Endothelial cell of hepatic sinusoid (primary cell): ENCODE results near the gene GPR65.
"Not testable (repeated sequence)": the region's sequence is repeated elsewhere in the genome, so short reads cannot be mapped to it uniquely, and the experiment has no call there.

ENCODE experiments used
- in situ Hi-C: cut with HindIII; loops from 2 replicates; pipeline ENCODE4 v1.10.0; 2017; ENCODE audit warnings: low sequenced_read_pairs

Gene GPR65

DNA sequence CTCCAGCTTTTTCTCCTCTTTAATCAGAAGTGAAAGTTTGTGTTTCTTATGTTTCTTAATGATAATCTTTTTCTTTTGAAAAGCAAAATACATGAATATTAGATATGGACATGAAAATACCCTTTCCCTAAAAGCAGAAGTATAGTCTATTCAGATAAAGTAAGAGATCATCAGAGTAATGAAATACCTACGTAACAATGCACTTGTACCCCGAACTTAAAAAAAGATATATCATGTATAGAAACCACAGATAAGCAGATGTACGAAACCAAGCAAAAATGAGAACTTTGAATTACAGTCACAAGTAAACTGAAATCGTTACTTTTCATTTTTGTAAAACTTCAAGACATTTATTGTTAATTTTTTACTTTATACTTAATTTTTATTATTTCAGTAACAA lies 1.5 kb upstream of the GPR65 start:
- in situ Hi-C loops: no loop called here

DNA sequence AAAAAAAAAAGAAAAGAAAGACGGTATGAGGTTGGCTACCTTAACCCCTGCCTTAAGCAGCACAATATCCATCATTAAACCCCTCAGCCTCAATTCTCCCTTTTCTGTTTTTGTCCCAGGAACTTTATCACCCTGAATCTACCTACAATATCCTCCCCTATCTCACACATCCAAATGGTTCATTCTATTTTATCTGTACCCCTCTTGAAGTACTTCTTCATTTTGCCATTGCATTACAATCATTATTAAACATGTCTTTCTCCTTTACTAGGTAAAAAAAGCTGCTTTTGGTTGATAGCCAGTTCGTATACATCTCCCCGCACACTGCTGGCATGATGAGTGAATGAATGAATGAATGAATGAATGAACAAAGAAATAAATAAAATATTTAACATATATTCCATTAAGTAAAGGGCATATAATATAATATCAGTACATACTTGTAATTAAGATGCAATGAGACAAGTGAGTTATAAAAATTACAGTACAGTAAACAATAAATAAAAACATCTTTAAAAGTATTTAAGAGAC lies 364 bp upstream of the GPR65 start:
- in situ Hi-C loops: no loop called here

DNA sequence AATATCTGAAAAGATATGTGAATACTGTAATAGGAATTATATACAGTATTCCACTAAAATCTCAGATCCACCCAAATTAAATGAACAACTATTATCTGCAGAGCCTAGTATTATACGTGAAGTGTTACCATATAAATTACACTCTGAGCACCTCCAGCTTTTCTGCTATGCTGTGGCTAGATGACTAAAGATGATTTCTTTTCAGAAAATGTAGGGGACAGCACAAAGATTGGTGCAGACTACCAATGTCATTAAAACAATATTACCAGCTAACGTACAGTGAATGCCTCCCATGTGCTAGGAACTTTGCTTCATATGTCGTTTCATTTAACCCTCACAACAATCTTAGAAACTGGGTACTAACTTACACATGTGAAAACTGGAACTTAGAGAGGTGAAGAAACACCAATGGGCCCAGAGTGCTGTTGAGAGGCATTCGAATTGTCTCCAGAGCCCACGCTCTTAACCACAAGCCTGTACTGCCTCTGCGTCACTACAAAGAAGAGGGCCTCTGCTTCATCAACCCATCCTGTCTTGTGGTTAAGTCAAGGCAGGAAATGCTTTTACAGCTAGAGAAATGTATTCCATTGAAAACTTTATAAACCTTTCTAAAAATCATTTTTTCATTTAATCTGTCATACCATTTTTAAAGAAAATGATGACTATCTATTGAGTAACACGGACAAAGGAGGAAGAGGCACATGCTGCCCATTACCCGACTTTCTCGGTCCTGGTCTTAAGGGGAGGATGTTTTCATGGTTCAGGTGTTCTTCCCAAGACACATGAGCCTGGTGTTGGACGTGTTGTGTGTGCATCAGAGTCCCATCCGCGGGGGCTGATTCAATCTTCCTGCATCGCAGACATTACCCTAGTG lies 1.3 kb downstream of the GPR65 start:
- in situ Hi-C loops: no loop called here

DNA sequence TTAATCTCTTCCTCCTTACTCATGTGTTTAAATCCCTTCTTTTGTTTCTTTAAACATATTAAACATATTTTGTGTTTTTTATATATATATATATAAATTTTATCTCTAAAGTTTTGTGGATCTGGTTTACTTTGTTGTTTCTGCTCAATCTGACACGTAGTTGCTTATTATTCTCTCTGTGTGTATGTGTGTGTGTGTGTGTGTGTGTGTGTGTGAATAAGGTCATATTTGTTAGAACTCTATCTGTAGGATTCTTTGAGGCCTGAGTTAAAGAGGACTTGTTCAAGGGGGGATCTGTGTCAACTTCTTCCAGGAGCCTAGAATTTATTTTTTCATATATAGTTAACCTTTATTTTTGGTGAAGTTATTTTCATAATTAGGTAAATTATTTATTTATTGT lies 2.7 kb downstream of the GPR65 start:
- in situ Hi-C loops: no loop called here

DNA sequence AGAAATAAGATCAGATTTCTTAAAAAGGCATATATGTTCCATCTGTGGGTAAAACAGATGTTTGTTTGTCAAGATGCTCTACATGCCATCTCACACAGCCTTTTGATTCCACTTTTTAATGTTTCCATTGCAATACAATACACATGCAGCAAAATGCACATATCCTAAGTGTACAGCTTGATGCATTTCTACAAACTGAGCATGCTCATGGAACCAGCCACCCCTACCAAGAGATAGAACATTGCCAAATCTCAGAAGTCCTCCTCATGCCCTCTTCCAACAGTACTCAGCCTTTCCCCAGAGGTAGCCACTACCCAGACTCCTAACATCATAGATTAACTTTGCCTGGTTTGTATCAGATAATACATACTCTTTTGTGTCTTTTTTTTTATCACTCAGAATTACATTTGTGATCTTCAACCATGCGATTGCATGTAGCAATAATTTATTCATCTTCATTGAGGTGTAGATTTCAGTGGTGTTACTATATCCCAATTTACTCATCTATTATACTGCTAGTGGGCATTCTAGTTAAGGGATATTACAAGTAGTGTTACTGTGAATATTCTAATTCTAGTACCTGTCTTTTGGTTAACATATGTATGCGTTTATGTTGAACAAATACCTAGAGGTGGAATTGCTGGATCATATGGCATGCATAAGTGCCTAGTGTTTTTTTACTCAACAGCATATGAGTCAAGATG lies 3.3 kb downstream of the GPR65 start:
- in situ Hi-C loops: no loop called here

DNA sequence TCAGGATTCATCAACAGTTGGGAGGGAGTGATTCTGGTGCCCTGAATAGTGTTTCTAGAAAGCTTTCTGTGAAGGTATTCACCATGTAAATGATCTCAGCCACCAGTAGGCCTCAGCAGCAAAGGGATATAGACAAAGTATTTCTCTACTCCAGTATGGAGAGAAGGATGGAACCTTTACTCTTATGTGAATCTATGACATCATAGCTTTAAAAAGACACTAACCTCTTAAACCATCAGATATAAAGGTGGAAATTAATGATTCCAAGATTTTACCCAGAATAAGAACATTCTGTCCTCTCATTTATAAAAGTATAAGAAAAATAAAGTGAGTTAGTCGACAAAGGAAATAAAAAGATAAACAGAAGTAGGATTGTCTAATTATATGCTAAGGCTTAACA lies 4.6 kb downstream of the GPR65 start:
- in situ Hi-C loops: no loop called here

DNA sequence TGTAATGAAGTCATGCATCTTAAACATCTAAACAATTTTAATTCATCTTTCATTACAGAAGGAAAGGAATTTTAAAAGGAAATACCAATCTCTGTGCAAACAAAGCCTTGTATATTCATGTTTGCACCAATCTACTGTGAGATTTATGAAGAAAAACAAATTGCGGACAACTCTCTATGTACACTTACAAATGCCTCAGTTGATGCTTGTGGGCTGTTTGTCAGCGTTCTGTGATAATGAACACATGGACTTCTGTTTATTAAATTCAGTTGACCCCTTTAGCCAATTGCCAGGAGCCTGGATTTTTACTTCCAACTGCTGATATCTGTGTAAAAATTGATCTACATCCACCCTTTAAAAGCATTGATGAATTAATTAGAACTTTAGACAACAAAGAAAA lies 5.4 kb downstream of the GPR65 start:
- in situ Hi-C loops: no loop called here

DNA sequence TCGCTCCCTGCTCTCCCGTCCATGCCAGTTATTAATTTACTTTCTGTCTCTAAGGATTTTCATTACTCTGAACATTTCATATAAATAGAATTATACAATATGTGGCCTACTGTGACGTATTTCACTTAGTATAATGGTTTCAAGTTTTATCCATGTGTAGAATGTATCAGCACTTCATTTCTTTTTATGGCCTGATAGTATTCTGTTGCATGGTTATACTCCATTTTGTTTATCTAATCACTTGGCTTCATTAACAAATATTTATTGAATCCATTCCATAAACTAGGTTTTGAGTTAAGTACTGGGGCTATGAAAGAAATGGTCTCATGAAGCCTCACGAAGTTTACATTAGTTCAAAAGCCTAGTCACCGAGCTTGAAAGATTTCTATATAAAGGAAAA lies 7.6 kb downstream of the GPR65 start:
- in situ Hi-C loops: no loop called here

DNA sequence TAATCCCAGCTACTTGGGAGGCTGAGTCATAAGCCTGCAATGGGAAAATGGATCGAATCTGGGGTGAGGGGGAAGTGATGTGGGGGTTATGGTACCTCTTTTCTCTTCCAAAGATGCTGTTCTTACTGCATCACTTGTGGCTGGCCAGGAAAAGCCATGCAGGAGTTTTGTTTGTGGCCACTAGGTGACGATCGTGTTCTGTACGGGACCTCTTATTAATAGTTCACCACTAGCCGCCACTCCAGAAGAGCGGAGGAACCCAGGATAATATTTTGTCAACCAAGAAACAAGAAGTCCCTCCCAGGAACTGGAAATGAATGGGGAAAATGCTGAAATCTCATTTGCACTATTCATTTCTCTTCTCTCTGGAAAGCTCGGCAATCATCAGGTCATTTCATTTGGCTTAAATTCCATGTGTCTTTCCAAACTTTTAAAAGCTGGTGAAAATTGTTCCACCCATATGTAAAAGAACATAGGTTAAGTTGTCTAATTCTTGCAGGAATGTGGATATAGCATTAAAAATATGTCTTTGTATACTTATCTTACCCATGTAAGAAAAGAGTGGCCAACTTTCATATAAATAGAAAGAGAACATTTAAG lies 8.9 kb downstream of the GPR65 start:
- in situ Hi-C loops: no loop called here

DNA sequence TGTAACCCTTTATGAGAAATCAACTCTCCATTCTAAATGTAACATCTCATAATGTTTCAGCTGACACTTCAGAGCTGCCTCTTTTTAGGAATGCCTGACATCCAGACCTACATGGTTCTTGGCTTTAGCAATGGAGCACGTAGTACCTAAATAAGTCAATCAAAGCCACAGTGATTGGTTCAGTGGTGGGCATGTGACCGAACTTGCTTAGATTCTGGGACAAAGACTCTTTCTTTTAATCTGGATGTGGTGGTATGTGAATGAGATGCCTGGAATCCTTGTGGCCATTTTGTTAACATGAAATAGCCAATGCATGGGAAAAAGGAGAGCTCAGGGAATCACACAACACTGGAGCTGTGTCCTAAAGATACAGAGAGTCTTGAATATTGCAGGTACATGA lies 11.8 kb downstream of the GPR65 start:
- in situ Hi-C loops: no loop called here

DNA sequence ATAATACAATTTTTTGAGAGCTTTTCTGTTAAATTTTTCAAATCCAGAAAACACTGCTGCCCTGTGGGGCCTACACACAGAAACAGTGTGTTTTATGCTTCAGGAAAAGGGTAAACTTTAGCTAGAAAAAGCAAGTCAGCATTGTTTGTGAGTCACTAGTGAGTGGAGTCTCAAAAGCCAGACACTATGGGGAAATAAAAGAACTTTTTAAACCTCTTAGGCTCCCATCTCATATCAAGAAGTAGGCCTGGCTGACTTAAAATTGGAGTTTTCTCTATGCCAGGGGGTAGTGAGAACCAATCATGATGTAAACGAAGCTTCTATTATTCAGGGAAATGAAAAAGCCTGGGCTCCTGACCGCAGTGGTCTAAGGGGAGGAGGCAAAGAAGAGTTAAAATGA lies 12.6 kb downstream of the GPR65 start:
- in situ Hi-C loops: no loop called here

DNA sequence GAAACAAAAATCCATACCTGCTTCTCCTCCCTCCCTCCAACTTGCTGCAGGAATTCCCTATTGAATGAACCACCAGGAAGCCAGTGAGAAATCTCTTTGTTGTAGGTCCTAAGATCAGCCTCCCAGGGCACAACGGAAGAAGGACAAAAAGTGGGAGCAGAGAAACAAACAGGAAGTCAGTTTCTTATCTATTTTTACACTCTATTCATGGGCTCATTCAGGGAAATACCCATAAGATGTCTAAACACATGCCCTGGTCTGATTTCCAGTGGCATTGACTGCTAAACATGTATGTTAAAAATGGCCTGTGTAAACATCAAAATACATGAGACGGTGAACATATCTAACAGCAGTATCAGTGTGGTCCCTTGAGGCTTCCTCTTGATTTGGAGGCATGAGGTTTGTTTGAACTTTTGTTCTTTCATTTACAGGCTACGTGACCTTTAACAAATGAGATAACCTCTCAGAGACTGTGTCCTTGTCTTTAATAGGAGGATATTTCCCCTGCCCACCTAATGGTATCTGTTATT lies 18.8 kb downstream of the GPR65 start:
- in situ Hi-C loops: no loop called here

DNA sequence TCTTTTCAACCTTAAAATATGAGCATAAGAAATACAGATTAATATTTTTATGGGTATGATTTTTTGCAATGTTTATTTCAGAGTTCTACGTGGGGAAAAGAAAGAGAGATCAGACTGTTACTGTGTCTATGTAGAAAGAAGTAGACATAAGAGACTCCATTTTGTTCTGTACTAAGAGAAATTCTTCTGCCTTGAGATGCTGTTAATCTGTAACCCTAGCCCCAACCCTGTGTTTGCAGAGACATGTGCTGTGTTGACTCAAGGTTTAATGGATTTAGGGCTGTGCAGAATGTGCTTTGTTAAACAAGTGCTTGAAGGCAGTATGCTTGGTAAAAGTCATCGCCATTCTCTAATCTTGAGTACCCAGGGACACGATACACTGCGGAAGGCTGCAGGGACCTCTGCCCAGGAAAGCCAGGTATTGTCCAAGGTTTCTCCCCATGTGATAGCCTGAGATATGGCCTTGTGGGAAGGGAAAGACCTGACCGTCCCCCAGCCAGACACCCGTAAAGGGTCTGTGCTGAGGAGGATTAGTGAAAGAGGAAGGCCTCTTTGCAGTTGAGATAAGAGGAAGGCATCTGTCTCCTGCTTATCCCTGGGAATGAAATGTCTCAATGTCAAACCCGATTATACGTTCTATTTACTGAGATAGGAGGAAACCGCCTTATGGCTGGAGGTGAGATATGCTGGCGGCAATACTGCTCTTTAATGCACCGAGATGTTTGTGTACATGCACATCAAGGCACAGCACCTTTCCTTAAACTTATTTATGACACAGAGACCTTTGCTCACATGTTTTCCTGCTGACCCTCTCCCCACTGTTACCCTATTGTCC lies 19.5 kb downstream of the GPR65 start:
- in situ Hi-C loops: not testable (repeated sequence)

DNA sequence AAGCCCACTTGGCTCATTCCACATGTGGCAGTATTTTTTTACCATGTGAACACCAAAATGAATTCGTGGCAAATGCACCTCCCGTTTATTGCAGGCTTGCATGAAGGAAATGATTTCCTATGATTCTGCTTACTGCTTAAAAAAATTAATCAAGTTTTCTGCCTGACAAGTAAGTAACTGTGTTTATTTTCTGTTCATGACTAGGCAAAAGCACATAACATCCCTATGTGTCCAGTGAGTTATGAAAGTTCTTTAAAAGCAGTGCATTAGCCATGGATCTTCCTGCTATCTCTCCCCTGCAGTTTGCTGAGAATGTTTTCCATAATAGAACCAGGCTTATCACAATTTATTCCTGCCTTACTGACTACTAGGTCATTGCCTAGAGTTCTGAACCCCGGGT lies 20.4 kb downstream of the GPR65 start:
- in situ Hi-C loops: no loop called here

DNA sequence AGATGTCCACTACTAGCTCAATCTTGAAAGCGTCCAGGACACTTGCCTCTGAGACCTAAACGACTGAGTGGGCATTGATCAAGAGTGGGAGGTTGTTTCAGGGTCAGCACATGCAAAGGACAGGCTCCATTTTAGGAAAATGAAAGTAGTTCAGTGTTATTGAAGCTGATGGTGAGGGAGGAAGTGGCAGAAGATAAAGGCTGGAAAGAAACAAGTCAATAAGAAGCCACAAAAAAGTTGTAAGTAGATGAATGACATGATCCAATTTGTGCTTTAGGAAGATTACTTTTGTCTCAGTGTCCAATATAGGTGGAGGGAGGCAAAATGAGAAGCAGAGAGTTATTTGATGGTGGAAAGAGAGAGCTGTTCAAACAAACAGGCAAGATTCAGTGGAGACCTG lies 22.0 kb downstream of the GPR65 start:
- in situ Hi-C loops: no loop called here

DNA sequence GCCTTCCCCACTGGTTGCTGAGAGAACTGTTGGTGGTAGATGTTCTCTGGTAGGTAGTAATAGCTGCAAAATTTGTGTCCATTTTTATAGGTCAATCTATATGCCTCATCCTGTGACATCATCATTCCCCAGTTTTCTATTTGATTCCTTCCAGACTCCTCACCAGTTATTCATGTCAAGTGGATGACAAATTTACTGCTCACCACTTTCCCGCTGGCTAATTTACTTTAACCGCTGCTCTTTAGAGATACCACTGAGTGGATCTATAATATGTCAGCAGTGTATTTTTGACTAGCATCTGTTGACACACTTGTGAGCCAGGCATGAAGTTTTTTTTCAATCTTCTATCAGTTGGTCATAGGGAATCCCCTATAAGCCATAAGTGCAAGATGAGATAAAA lies 24.6 kb downstream of the GPR65 start:
- in situ Hi-C loops: no loop called here

DNA sequence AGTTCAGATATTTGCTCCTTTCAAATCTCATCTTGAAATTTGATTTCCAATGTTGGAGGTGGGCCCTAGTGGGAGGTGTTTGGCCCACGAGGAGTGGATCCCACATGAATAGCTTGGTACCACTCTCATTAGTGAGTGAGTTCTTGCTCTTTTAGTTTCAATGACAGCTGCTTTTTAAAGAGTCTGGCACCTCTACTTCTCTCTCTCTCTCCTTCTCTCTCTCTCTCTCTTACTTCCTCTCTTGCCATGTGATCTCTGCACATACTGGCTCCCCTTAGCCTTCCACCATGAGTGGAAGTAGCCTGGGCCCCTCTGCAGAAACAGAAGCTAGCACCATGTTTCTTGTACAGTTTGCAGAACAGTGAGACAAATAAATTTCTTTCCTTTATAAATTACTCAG lies 25.1 kb downstream of the GPR65 start:
- in situ Hi-C loops: no loop called here

DNA sequence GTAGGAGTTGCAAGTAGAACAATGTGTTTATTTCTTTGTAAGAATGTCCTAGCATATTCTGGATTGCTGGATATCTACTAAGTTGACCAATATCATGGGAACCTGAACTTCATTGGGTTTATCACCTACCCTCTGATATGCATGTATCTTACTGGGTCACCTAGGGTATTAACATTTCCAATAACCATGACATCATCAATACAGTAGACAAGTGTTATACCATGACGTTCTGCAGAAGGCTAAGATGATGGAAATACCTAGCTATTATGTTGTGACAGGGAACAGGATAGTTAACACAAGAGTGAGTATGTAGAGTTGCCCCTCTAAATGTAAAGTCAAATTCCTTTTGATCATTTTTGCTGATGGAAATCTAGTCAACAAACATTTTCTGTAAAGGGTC lies 26.0 kb downstream of the GPR65 start:
- in situ Hi-C loops: no loop called here

DNA sequence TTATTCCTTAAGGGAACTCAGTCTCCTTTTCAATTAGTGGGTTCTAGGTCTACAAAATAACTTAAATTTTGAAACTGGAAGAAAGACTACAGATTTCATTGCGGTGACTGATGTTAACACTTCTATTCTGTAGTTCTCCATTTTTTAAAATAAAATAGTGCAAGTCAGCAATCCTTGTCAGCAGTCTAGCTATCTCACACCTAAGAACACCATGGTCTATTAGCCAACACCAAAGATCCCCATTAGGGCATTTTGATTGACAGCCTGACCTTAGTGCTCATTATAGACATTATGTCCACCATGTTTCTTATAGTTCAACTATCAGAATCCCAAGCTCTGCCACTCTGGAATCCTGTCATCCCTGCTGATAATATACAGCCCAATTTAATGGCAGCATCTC lies 27.4 kb downstream of the GPR65 start:
- in situ Hi-C loops: no loop called here

DNA sequence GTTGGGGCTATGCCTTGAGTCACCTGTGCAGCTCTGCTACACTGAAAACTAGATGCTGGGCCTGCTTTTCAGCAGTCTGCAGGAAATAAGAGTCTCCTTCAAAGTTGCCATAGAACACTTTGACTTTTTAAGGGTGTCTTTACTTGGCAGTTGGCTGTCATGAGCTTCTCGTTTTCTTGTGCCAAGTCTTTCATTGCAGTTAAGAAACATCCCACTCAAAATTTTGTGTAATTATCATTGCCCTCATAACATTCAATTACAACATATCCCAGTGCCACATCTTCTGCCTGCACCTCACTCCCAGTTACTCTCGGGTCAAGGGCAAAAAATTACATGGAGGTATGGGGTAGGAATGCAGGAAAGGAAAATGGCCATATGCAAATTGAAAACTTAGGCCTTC lies 29.1 kb downstream of the GPR65 start:
- in situ Hi-C loops: no loop called here

DNA sequence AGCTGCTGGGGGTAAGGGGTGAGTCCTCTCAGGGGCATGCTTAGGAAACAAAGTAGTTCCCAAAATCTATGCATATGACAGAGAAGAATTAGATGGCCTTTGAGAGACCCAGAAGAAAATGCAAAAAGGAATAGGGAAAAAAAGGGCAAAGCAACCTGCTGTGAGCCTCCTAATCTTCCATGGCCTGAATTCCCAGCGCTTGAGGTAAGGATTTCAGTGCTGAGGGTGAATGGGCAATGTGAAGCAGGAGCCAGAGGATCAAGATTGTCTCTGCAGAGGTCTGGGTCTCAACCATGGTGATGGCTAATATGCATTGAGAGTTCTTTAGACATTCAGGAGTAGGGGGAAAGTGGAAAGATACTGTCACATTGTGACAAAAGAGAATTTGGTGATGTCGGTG lies 31.5 kb downstream of the GPR65 start:
- in situ Hi-C loops: no loop called here
